ENCODE results near the gene CPPED1. TPM values are rescaled to one million over a fixed set of nuclear protein-coding genes. Genes with fewer than 3 reads are reported as not detected.

The CPPED1 gene
- total and polyA plus RNA-seq, 12 donors, result 5.6 to 20.2 (median 13.6) TPM

DNA sequence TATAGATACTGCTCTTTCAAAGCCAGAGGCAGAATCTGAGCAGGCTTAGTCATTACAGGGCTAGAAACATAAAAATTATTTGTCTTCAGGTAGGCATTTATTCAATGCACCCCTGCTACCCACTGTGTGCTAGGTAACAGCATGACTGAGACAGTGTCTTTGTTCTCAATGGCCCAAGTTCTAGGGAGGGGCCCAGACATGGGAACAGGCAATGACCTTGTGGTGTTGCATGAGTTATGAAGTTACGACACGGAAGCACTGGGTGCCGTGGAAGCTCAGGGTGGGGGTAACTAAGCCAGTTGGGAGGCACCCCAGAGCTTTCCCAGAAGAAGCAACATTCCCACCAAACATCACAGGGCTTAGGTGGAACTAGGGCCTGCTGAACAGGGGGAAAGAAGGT, 87.0 kb downstream of the CPPED1 start:
- Histone ChIP-seq H3K36me3 (peaks cover 0 to 7% (median 0%) of the 10 kb centered on the region in 9 donors), H3K9me3 (peaks cover 0 to 11% (median 0%) of the 10 kb centered on the region in 11 donors), H3K27ac (no peak overlapping the region), H3K4me1 (no peaks in the 10 kb centered on the region), H3K27me3 (no peaks in the 10 kb centered on the region), H3K4me3 (no peak overlapping the region)
- ATAC-seq (no peak), DNase-seq (no peak)
- intact Hi-C loops (cut with DNase I), result no loop called here
- TF ChIP-seq, protein P1, sequence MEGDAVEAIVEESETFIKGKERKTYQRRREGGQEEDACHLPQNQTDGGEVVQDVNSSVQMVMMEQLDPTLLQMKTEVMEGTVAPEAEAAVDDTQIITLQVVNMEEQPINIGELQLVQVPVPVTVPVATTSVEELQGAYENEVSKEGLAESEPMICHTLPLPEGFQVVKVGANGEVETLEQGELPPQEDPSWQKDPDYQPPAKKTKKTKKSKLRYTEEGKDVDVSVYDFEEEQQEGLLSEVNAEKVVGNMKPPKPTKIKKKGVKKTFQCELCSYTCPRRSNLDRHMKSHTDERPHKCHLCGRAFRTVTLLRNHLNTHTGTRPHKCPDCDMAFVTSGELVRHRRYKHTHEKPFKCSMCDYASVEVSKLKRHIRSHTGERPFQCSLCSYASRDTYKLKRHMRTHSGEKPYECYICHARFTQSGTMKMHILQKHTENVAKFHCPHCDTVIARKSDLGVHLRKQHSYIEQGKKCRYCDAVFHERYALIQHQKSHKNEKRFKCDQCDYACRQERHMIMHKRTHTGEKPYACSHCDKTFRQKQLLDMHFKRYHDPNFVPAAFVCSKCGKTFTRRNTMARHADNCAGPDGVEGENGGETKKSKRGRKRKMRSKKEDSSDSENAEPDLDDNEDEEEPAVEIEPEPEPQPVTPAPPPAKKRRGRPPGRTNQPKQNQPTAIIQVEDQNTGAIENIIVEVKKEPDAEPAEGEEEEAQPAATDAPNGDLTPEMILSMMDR (IDR thresholded peaks at IDR 0.05), result no peak
- 89 to 91% methylated on average over 3 of the region's 3 CpGs for WGBS, 2 donors

DNA sequence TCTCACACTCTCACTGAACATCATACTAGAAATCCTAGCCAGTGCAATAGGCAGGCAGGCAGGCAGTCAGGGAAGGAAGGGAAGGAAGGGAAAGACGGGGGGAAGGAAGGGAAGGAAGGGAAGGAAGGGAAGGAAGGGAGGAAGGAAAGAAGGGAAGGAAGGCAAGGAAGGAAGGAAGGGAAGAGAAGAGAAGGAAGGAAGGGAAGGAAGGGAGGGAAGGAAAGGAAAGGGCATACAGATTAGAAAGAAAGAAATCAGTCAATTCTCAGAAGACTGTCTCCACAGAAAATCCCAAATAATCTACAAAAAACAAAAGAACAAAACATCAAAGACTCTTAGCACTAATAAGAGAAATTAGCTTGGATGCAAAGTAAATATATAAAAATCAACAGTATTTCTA, 93.9 kb downstream of the CPPED1 start:
- ATAC-seq (no peak), DNase-seq (no peak)
- Histone ChIP-seq H3K27me3 (no peaks in the 10 kb centered on the region), H3K27ac (no peak overlapping the region), H3K9me3 (peaks cover 0 to 13% (median 0%) of the 10 kb centered on the region in 11 donors), H3K4me3 (no peak overlapping the region), H3K4me1 (no peaks in the 10 kb centered on the region), H3K36me3 (peaks cover 0 to 3% (median 0%) of the 10 kb centered on the region in 9 donors)
- intact Hi-C loops (cut with DNase I), result no loop called here
- 41 to 60% methylated on average over 1 of the region's 1 CpG for WGBS, 2 donors
- TF ChIP-seq, protein P1 (IDR thresholded peaks at IDR 0.05), result no peak

DNA sequence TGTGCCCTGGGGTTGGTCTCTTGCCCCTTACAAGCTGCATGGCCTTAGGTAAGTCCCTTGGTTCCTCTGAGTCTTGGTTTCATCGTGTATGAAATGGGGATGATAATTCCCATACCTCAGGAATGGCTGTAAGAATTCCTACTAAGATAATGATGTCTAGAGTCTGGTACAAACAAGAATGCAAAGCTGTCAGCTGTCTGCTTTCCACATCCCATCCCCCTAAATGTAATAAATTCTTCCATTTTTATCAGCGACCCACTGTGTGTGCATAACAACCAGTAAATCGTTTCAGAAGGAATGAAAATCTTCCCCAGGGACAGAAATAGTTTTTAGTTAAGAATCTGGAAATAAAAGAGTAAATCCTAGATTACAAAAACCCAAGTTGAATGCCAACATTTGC, 95.4 kb downstream of the CPPED1 start:
- no peaks in the 10 kb centered on the region for H3K27me3 ChIP-seq

DNA sequence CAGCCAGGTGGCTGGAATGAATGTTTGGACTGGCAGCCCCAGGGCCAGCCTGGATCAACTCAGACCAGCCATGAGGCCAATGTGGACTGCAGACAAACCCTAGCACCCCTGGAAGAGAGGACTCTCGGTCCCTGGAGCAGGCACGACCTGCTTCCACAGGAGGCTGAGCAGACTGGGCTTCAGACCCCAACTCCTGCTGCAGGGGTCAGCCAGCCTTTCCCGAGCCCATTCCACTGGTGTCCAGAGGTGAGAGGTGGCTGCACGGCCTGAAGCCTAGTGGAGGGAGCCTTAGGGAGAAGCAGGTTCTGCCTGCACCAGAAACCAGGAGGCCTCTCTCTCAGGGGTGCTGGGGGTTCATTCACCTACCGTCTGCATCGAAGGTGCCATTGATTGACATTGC, 97.1 kb downstream of the CPPED1 start:
- Histone ChIP-seq H3K27me3 (no peaks in the 10 kb centered on the region), H3K36me3 (peaks cover 0 to 13% (median 0%) of the 10 kb centered on the region in 9 donors), H3K4me3 (no peak overlapping the region), H3K4me1 (no peaks in the 10 kb centered on the region), H3K27ac (no peak overlapping the region), H3K9me3 (peaks cover 0 to 6% (median 0%) of the 10 kb centered on the region in 11 donors)
- intact Hi-C loops (cut with DNase I), result no loop called here
- WGBS, 2 donors, result 94 to 95% methylated on average over 6 of the region's 6 CpGs
- DNase-seq, result no peak
- no peak for ATAC-seq
- TF ChIP-seq, protein P1 (IDR thresholded peaks at IDR 0.05), result no peak

More for the DNA sequence above, 95.4 kb downstream of the CPPED1 start:
- TF ChIP-seq, protein P1 (IDR thresholded peaks at IDR 0.05), result no peak
- DNase-seq (no peak), ATAC-seq (no peak)
- H3K36me3 ChIP-seq, result peaks cover 0 to 9% (median 0%) of the 10 kb centered on the region in 9 donors
- 53 to 56% methylated on average over 3 of the region's 3 CpGs for WGBS, 2 donors
- H3K4me1 ChIP-seq, result no peaks in the 10 kb centered on the region
- H3K27ac ChIP-seq, result no peak overlapping the region
- intact Hi-C loops (cut with DNase I), result no loop called here
- peaks cover 0 to 6% (median 0%) of the 10 kb centered on the region in 11 donors for H3K9me3 ChIP-seq
- H3K4me3 ChIP-seq, result no peak overlapping the region
